CD14-positive monocyte (primary cell): Measurements from ENCODE around the gene ATP1B2. TPM values are rescaled to one million over a fixed set of nuclear protein-coding genes. Genes with fewer than 3 reads are reported as not detected.

Source experiments
- DNase-seq, 3 donors: peaks; one replicate each; pipeline ENCODE4 v3.0.0-alpha.2; 2011 to 2022
- H2AFZ ChIP-seq: 2 replicates; pipeline ENCODE4 v1.6.0; 2012; ENCODE audit warnings: mild to moderate bottlenecking, low read depth, low read length, inconsistent platforms; ENCODE audit not compliant: insufficient read depth, poor library complexity, severe bottlenecking
- H3K27ac ChIP-seq, 2 donors: 1 replicate in 1 of 2; 2 replicates in 1 of 2; pipeline ENCODE4 v1.5.1; 2012 to 2013; ENCODE audit warnings: low read length in 2 of 2, control low read depth in 1 of 2, inconsistent platforms in 1 of 2, low read depth in 1 of 2, mild to moderate bottlenecking in 1 of 2
- H3K27me3 ChIP-seq, 2 donors: one replicate each; pipeline versions ENCODE4 v1.6.0 to v1.6.1; 2011 to 2013; ENCODE audit warnings: low read length in 2 of 2; ENCODE audit not compliant: control insufficient read depth in 2 of 2, insufficient read depth in 2 of 2
- H3K36me3 ChIP-seq, 2 donors: replicated peaks in 1 of 2; 1 replicate in 1 of 2; 2 replicates in 1 of 2; pipeline versions ENCODE4 v1.5.1 to v1.6.1; 2012 to 2013; ENCODE audit warnings: low read length in 2 of 2, control low read depth in 1 of 2, inconsistent platforms in 1 of 2, mild to moderate bottlenecking in 1 of 2; ENCODE audit not compliant: insufficient read depth in 2 of 2, control insufficient read depth in 1 of 2
- H3K4me1 ChIP-seq, 2 donors: 1 replicate in 1 of 2; 2 replicates in 1 of 2; pipeline versions ENCODE4 v1.5.1 to v1.6.1; 2012 to 2013; ENCODE audit warnings: low read length in 2 of 2, control low read depth in 1 of 2, inconsistent platforms in 1 of 2, mild to moderate bottlenecking in 1 of 2, moderate library complexity in 1 of 2; ENCODE audit not compliant: insufficient read depth in 2 of 2, control insufficient read depth in 1 of 2
- H3K4me2 ChIP-seq: replicated peaks from 2 replicates; pipeline ENCODE3; 2012; ENCODE audit warnings: low read length, moderate library complexity, mild to moderate bottlenecking; ENCODE audit not compliant: poor library complexity, severe bottlenecking; ENCODE audit errors: extremely low read depth
- H3K4me3 ChIP-seq, 3 experiments: fragments of 200-600 bp in 1 of 3; sonication (generic) in 1 of 3; replicated peaks in 1 of 3; 1 replicate in 2 of 3; 2 replicates in 1 of 3; pipeline ENCODE4 v1.5.1; 2011 to 2013; ENCODE audit warnings: low read length in 3 of 3, mild to moderate bottlenecking in 3 of 3, control low read depth in 2 of 3, low read depth in 2 of 3, inconsistent platforms in 1 of 3, moderate library complexity in 1 of 3
- H3K79me2 ChIP-seq: 2 replicates; pipeline ENCODE4 v1.6.0; 2012; ENCODE audit warnings: mild to moderate bottlenecking, control low read depth, inconsistent platforms, low read length, moderate library complexity; ENCODE audit not compliant: insufficient read depth
- H3K9ac ChIP-seq: 2 replicates; pipeline ENCODE4 v1.6.0; 2017; ENCODE audit warnings: low read length, mild to moderate bottlenecking; ENCODE audit not compliant: insufficient read depth, poor library complexity, severe bottlenecking
- H3K9me3 ChIP-seq, 2 donors: replicated peaks in 1 of 2; 1 replicate in 1 of 2; 2 replicates in 1 of 2; pipeline versions ENCODE4 v1.5.1 to v1.6.1; 2012 to 2013; ENCODE audit warnings: low read length in 2 of 2, control low read depth in 1 of 2; ENCODE audit not compliant: control insufficient read depth in 1 of 2, insufficient read depth in 1 of 2
- H4K20me1 ChIP-seq: 2 replicates; pipeline ENCODE4 v1.6.0; 2012; ENCODE audit warnings: mild to moderate bottlenecking, low read length, control low read depth, moderate library complexity; ENCODE audit not compliant: insufficient read depth
- H3K27ac Mint-ChIP-seq, 7 donors: one replicate each; pipeline ENCODE4 v1.8.0; 2020; ENCODE audit warnings: mild to moderate bottlenecking in 7 of 7, mixed read lengths in 7 of 7, moderate library complexity in 6 of 7, inconsistent platforms in 2 of 7
- H3K27me3 Mint-ChIP-seq, 3 donors: one replicate each; pipeline ENCODE4 v1.8.0; 2021 to 2022; ENCODE audit warnings: low read depth in 3 of 3, mild to moderate bottlenecking in 3 of 3, mixed read lengths in 3 of 3, moderate library complexity in 3 of 3, inconsistent platforms in 1 of 3
- H3K36me3 Mint-ChIP-seq, 2 donors: one replicate each; pipeline ENCODE4 v1.8.0; 2020; ENCODE audit warnings: mixed read lengths in 2 of 2, inconsistent platforms in 1 of 2, mild to moderate bottlenecking in 1 of 2
- H3K4me1 Mint-ChIP-seq: one replicate; pipeline ENCODE4 v1.8.0; 2020; ENCODE audit warnings: mild to moderate bottlenecking, mixed read lengths
- H3K4me3 Mint-ChIP-seq, 2 donors: one replicate each; pipeline ENCODE4 v1.8.0; 2020; ENCODE audit warnings: mild to moderate bottlenecking in 2 of 2, mixed read lengths in 2 of 2, moderate library complexity in 1 of 2
- H3K9me3 Mint-ChIP-seq, 7 donors: one replicate each; pipeline ENCODE4 v1.8.0; 2020 to 2022; ENCODE audit warnings: mixed read lengths in 7 of 7, mild to moderate bottlenecking in 6 of 7, moderate library complexity in 6 of 7, inconsistent platforms in 2 of 7
- WGBS: methylation state at CpG from one replicate; pipeline ENCODE4 v1.1.5; 2013; ENCODE audit warnings: missing lambda C conversion rate; ENCODE audit not compliant: insufficient coverage; 5-methylcytosine and 5-hydroxymethylcytosine counted together
- intact Hi-C, 2 donors: fragments of 100-400 bp; cut with micrococcal nuclease; formaldehyde crosslinking; loops; one replicate each; pipeline versions ENCODE4 v1.15.0 to v1.15.1; 2023
- polyA plus RNA-seq, 3 donors: library from polyadenylated mRNA; depleted of rRNA in 1 of 3; unstranded in 2 of 3; stranded (reverse) in 1 of 3; fragments of 300-500 nt in 2 of 3; fragments of >200 nt in 1 of 3; fragmentation: Illumina TruSeq in 2 of 3; gene quantifications; 1 replicate in 2 of 3; 2 replicates in 1 of 3; pipeline ENCODE4 v1.2.3, GENCODE V29; 2012 to 2021
- TF ChIP-seq, protein P1 (sequence below): fragments of 200-600 bp; IDR thresholded peaks from one replicate; pipeline ENCODE4 v1.8.0; 2022; ENCODE audit warnings: antibody characterized with exemption, mild to moderate bottlenecking

ATP1B2 gene
- polyA plus RNA-seq, 3 donors, result 0.07 TPM; not detected in 2

DNA sequence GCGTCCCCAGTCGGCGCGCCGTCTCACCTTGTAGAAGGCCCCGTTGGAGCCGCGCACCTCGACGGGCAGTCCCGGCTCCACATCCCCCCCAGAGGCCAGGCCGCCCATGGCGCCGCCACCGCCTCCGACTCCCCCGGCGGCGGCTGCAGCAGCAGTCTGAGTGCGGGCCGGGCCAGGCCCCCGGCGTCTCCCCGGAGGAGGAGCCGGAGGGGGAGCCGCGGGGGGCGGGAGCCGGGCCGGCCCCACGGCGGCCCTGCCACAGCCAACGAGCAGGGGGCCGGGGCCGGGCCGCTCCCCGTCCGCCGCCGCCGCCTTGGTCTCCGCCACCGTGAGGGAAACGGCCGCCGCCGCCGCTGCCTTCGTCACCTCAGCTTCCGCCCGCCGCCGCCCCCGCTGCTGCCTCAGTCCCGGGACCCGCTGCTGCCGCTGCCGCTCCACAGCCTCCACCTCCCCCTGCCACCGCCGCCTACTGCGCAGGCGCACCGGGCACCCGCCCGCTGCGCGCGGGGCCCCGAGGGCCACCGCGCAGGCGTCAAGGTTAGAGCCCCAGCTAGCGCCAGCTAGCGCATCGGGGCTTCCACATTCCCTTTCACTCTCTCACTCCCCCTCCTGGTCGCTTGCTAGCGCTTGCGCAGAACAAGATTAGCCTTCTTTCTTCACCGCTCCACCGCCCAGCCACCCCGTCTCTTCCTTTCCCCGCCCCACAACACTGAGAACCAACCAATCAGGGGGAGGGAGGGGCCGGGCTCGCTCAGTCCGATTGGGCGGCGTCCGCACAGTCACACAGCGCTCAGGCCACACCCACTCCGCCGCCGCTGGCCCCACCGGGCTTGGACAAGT, 36.1 kb upstream of the ATP1B2 start, which contains the start of gene FXR2:
Gene FXR2, minus strand, starts transcription at position 473 of the 840 bp plus-strand sequence. Its CDS starts 365 bp downstream, at position 108.
- H3K9ac ChIP-seq, result peak within 1 kb of the TSS; percentile 85
- peak within 1 kb of the TSS; percentile 89 for H3K4me2 ChIP-seq
- under 1% methylated on average over 80 of the region's 93 CpGs for WGBS
- H3K4me3 ChIP-seq, result peak within 1 kb of the TSS; percentile 59 to 82 (median 76)
- peaks cover 34% of the 10 kb centered on the region for H4K20me1 ChIP-seq
- H3K27me3 Mint-ChIP-seq, result peaks cover 0 to 5% (median 1%) of the 10 kb centered on the region in 3 donors
- peaks cover 6 to 13% of the 10 kb centered on the region in 2 donors for H3K36me3 Mint-ChIP-seq
- intact Hi-C loops, result loop anchor here in 1 of 2 donors (2.0 kb wide), 1 partner anchor 72 kb away; the partner anchor contains the start of gene TP53
- H3K4me1 ChIP-seq, result peaks cover 25 to 34% of the 10 kb centered on the region in 2 donors
- H3K4me3 Mint-ChIP-seq, result peak within 1 kb of the TSS; percentile 83 to 92
- peak within 1 kb of the TSS; percentile 73 to 75 for H3K27ac ChIP-seq
- TF ChIP-seq, protein P1, sequence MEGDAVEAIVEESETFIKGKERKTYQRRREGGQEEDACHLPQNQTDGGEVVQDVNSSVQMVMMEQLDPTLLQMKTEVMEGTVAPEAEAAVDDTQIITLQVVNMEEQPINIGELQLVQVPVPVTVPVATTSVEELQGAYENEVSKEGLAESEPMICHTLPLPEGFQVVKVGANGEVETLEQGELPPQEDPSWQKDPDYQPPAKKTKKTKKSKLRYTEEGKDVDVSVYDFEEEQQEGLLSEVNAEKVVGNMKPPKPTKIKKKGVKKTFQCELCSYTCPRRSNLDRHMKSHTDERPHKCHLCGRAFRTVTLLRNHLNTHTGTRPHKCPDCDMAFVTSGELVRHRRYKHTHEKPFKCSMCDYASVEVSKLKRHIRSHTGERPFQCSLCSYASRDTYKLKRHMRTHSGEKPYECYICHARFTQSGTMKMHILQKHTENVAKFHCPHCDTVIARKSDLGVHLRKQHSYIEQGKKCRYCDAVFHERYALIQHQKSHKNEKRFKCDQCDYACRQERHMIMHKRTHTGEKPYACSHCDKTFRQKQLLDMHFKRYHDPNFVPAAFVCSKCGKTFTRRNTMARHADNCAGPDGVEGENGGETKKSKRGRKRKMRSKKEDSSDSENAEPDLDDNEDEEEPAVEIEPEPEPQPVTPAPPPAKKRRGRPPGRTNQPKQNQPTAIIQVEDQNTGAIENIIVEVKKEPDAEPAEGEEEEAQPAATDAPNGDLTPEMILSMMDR, result peak; percentile 36
- H3K36me3 ChIP-seq, result peaks cover 0 to 12% of the 10 kb centered on the region in 2 donors
- H3K79me2 ChIP-seq, result peaks cover 45% of the 10 kb centered on the region
- H3K9me3 Mint-ChIP-seq, result no peaks in the 10 kb centered on the region
- no peaks in the 10 kb centered on the region for H3K9me3 ChIP-seq
- H2AFZ ChIP-seq, result peak within 1 kb of the TSS; percentile 80
- H3K27me3 ChIP-seq, result no peaks in the 10 kb centered on the region
- peak within 1 kb of the TSS; percentile 85 to 93 (median 91) for H3K27ac Mint-ChIP-seq
- DNase-seq, result peak; percentile 99 to 100 (median 100)
- H3K4me1 Mint-ChIP-seq, result peaks cover 35% of the 10 kb centered on the region

GRCh38 chr17:7615265-7615747, 35.4 kb upstream of the ATP1B2 start:
- Mint-ChIP-seq H3K27ac (peak overlapping the region; percentile 84 to 93 (median 91)), H3K36me3 (peaks cover 6 to 11% of the 10 kb centered on the region in 2 donors), H3K4me1 (peaks cover 33% of the 10 kb centered on the region), H3K9me3 (no peaks in the 10 kb centered on the region), H3K27me3 (peaks cover 0 to 5% (median 1%) of the 10 kb centered on the region in 3 donors), H3K4me3 (peak overlapping the region; percentile 73 to 84)
- Histone ChIP-seq H3K4me3 (peak overlapping the region; percentile 25 to 82 (median 41)), H3K27ac (peak overlapping the region; percentile 73 to 75), H4K20me1 (peaks cover 29% of the 10 kb centered on the region), H3K9ac (peak overlapping the region; percentile 25), H3K79me2 (peaks cover 41% of the 10 kb centered on the region), H3K27me3 (no peaks in the 10 kb centered on the region), H3K4me2 (peak overlapping the region; percentile 75), H3K4me1 (peaks cover 25 to 34% of the 10 kb centered on the region in 2 donors), H3K9me3 (no peaks in the 10 kb centered on the region), H3K36me3 (peaks cover 0 to 8% of the 10 kb centered on the region in 2 donors), H2AFZ (peak overlapping the region; percentile 80)
- intact Hi-C loops, result loop anchor here in 1 of 2 donors (2.0 kb wide), 1 partner anchor 71 kb away; the partner anchor contains the start of gene TP53
- no peak for DNase-seq
- TF ChIP-seq, protein P1, result no peak
- 8% methylated on average over 14 of the region's 28 CpGs for WGBS
